Hepatocyte (in vitro differentiated cells): ENCODE data around the gene SCART1. TPM values are rescaled to one million over a fixed set of nuclear protein-coding genes. Genes with fewer than 3 reads are reported as not detected.

Experiments
- DNase-seq: peaks from one replicate; pipeline ENCODE4 v3.0.0-alpha.2; 2016; ENCODE audit warnings: low spot score
- H2AFZ ChIP-seq: fragments of 200-600 bp; sonication (generic); 2 replicates; pipeline ENCODE4 v1.6.0; 2016; ENCODE audit warnings: antibody characterized with exemption, mild to moderate bottlenecking
- H3K27ac ChIP-seq: fragments of 200-600 bp; sonication (generic); 2 replicates; pipeline ENCODE4 v1.5.1; 2016; ENCODE audit warnings: mild to moderate bottlenecking
- H3K27me3 ChIP-seq: fragments of 200-600 bp; sonication (generic); 2 replicates; pipeline ENCODE4 v1.6.1; 2016
- H3K36me3 ChIP-seq: fragments of 200-600 bp; sonication (generic); replicated peaks from 2 replicates; pipeline ENCODE4 v1.5.1; 2016; ENCODE audit warnings: low read depth; ENCODE audit not compliant: insufficient read depth
- H3K4me1 ChIP-seq: fragments of 200-600 bp; sonication (generic); 2 replicates; pipeline ENCODE4 v1.5.1; 2016; ENCODE audit warnings: mild to moderate bottlenecking, moderate library complexity; ENCODE audit not compliant: insufficient read depth
- H3K4me2 ChIP-seq: fragments of 200-600 bp; sonication (generic); 2 replicates; pipeline ENCODE4 v1.6.0; 2016
- H3K4me3 ChIP-seq: fragments of 200-600 bp; sonication (generic); 2 replicates; pipeline ENCODE4 v1.5.1; 2016; ENCODE audit warnings: mild to moderate bottlenecking
- H3K79me2 ChIP-seq: fragments of 200-600 bp; sonication (generic); 2 replicates; pipeline ENCODE4 v1.6.0; 2017; ENCODE audit warnings: mild to moderate bottlenecking
- H3K9me2 ChIP-seq: fragments of 200-600 bp; sonication (generic); replicated peaks from 2 replicates; pipeline ENCODE4 v1.6.0; 2017; ENCODE audit warnings: mild to moderate bottlenecking; ENCODE audit not compliant: insufficient read depth
- H3K9me3 ChIP-seq: fragments of 200-600 bp; sonication (generic); 2 replicates; pipeline ENCODE4 v1.5.1; 2016; ENCODE audit warnings: low read depth, mild to moderate bottlenecking
- H4K20me1 ChIP-seq: fragments of 200-600 bp; sonication (generic); 2 replicates; pipeline ENCODE4 v1.6.0; 2016; ENCODE audit warnings: mild to moderate bottlenecking; ENCODE audit not compliant: insufficient read depth, poor library complexity, severe bottlenecking
- EZH2 ChIP-seq: fragments of 200-600 bp; sonication (generic); IDR thresholded peaks from 2 replicates; pipeline ENCODE4 v1.6.1; 2016; ENCODE audit warnings: antibody characterized with exemption, mild to moderate bottlenecking, borderline replicate concordance
- EZH2phosphoT487 ChIP-seq: fragments of 200-600 bp; sonication (generic); IDR thresholded peaks from one replicate; pipeline ENCODE4 v1.6.1; 2018; ENCODE audit warnings: antibody characterized with exemption, mild to moderate bottlenecking, low read depth, moderate library complexity; ENCODE audit not compliant: unreplicated experiment, severe bottlenecking
- WGBS: methylation state at CpG from one replicate; pipeline ENCODE4 v1.1.6; 2016; ENCODE audit warnings: low lambda C conversion rate; ENCODE audit errors: missing lambda C conversion rate; 5-methylcytosine and 5-hydroxymethylcytosine counted together
- polyA plus RNA-seq: library from polyadenylated mRNA; unstranded; fragments of >200 nt; fragmentation: Nextera tagmentation; extraction: Ambion mirVana; gene quantifications from 2 replicates; pipeline ENCODE4 v1.2.1, GENCODE V29; 2016
- total RNA-seq: library from RNA; depleted of rRNA; stranded (reverse); fragments of >200 nt; gene quantifications from 2 replicates; pipeline ENCODE4 v1.2.3, GENCODE V29; 2014
- TF ChIP-seq, protein P1 (sequence below): fragments of 200-600 bp; sonication (generic); IDR thresholded peaks from 2 replicates; pipeline ENCODE4 v1.5.1; 2016; ENCODE audit warnings: antibody characterized with exemption, mild to moderate bottlenecking; ENCODE audit not compliant: poor library complexity

The SCART1 gene
- 0.16 and 1.00 TPM in 2 replicates for total RNA-seq
- 0.22 and 0.63 TPM in 2 replicates for polyA plus RNA-seq

GRCh38 chr10:133453516-133454203 is at the start of gene SCART1:
TSS of gene SCART1 (plus strand) at chr10:133453945. CDS start at chr10:133453998, 53 bp downstream.
- WGBS: 81% methylated on average over 11 of the region's 11 CpGs
- no peak for TF ChIP-seq EZH2phosphoT487
- no peak for TF ChIP-seq EZH2
- TF ChIP-seq, protein P1, sequence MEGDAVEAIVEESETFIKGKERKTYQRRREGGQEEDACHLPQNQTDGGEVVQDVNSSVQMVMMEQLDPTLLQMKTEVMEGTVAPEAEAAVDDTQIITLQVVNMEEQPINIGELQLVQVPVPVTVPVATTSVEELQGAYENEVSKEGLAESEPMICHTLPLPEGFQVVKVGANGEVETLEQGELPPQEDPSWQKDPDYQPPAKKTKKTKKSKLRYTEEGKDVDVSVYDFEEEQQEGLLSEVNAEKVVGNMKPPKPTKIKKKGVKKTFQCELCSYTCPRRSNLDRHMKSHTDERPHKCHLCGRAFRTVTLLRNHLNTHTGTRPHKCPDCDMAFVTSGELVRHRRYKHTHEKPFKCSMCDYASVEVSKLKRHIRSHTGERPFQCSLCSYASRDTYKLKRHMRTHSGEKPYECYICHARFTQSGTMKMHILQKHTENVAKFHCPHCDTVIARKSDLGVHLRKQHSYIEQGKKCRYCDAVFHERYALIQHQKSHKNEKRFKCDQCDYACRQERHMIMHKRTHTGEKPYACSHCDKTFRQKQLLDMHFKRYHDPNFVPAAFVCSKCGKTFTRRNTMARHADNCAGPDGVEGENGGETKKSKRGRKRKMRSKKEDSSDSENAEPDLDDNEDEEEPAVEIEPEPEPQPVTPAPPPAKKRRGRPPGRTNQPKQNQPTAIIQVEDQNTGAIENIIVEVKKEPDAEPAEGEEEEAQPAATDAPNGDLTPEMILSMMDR: no peak
- no peak for DNase-seq
- no peaks in the 10 kb centered on the region for H3K27me3 ChIP-seq
- no peak within 1 kb of the TSS for H3K4me2 ChIP-seq
- H3K79me2 ChIP-seq: no peaks in the 10 kb centered on the region
- no peaks in the 10 kb centered on the region for H3K36me3 ChIP-seq
- no peak within 1 kb of the TSS for H3K27ac ChIP-seq
- H3K9me2 ChIP-seq: no peaks in the 10 kb centered on the region
- H4K20me1 ChIP-seq: no peaks in the 10 kb centered on the region
- no peak within 1 kb of the TSS for H3K4me3 ChIP-seq
- no peaks in the 10 kb centered on the region for H3K4me1 ChIP-seq
- peaks cover 4% of the 10 kb centered on the region for H3K9me3 ChIP-seq
- no peak within 1 kb of the TSS for H2AFZ ChIP-seq

DNA sequence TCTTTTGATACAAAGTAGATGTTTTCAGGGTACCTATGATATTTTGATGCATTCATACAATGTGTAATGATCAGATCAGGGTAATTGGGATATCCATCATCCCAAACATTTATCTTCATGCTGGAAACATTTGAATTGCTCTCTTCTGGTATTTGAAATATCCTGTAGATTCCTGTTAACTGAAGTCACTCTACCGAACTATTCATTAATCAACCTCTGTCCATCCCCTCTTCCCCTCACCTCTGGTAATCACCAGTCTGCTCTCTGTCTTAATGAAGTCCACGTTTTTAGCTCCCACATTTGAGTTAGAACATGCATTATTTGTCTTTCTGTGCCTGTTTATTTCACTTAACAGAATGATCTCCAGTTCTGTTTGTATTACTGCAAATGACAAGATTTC is 48.5 kb upstream of the SCART1 start:
- WGBS: 79% methylated on average over 2 of the region's 2 CpGs
- no peaks in the 10 kb centered on the region for H3K9me3 ChIP-seq
- H3K9me2 ChIP-seq: no peaks in the 10 kb centered on the region
- no peak for DNase-seq
- TF ChIP-seq, protein P1: no peak
- no peak for TF ChIP-seq EZH2phosphoT487
- no peak for TF ChIP-seq EZH2
- H3K36me3 ChIP-seq: peaks cover 7% of the 10 kb centered on the region
- H4K20me1 ChIP-seq: no peaks in the 10 kb centered on the region
- no peak overlapping the region for H3K4me2 ChIP-seq
- peaks cover 64% of the 10 kb centered on the region for H3K79me2 ChIP-seq
- no peaks in the 10 kb centered on the region for H3K27me3 ChIP-seq
- no peak overlapping the region for H2AFZ ChIP-seq
- H3K27ac ChIP-seq: no peak overlapping the region
- no peak overlapping the region for H3K4me3 ChIP-seq
- no peaks in the 10 kb centered on the region for H3K4me1 ChIP-seq

- WGBS: 98% methylated on average over 8 of the region's 8 CpGs
- Histone ChIP-seq H4K20me1 (no peaks in the 10 kb centered on the region), H3K36me3 (peaks cover 9% of the 10 kb centered on the region)
Observed at GRCh38 chr10:133405844-133406527, 47.8 kb upstream of the SCART1 start.

More at GRCh38 chr10:133405844-133406527, 47.8 kb upstream of the SCART1 start:
- Histone ChIP-seq H3K4me3 (no peak overlapping the region), H3K79me2 (peaks cover 70% of the 10 kb centered on the region), H2AFZ (no peak overlapping the region), H3K9me2 (no peaks in the 10 kb centered on the region), H3K27ac (no peak overlapping the region), H3K9me3 (peaks cover 4% of the 10 kb centered on the region), H3K27me3 (no peaks in the 10 kb centered on the region), H3K4me1 (no peaks in the 10 kb centered on the region), H3K4me2 (no peak overlapping the region)
- no peak for DNase-seq
- TF ChIP-seq, protein P1: no peak
- TF ChIP-seq EZH2phosphoT487 (no peak), EZH2 (no peak)
